ENCODE results near the gene MFN1.

MFN1 gene

GRCh38 chr3:179428876-179429548 is 81.5 kb downstream of the MFN1 start:
- TF ChIP-seq, protein P1, sequence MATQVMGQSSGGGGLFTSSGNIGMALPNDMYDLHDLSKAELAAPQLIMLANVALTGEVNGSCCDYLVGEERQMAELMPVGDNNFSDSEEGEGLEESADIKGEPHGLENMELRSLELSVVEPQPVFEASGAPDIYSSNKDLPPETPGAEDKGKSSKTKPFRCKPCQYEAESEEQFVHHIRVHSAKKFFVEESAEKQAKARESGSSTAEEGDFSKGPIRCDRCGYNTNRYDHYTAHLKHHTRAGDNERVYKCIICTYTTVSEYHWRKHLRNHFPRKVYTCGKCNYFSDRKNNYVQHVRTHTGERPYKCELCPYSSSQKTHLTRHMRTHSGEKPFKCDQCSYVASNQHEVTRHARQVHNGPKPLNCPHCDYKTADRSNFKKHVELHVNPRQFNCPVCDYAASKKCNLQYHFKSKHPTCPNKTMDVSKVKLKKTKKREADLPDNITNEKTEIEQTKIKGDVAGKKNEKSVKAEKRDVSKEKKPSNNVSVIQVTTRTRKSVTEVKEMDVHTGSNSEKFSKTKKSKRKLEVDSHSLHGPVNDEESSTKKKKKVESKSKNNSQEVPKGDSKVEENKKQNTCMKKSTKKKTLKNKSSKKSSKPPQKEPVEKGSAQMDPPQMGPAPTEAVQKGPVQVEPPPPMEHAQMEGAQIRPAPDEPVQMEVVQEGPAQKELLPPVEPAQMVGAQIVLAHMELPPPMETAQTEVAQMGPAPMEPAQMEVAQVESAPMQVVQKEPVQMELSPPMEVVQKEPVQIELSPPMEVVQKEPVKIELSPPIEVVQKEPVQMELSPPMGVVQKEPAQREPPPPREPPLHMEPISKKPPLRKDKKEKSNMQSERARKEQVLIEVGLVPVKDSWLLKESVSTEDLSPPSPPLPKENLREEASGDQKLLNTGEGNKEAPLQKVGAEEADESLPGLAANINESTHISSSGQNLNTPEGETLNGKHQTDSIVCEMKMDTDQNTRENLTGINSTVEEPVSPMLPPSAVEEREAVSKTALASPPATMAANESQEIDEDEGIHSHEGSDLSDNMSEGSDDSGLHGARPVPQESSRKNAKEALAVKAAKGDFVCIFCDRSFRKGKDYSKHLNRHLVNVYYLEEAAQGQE (IDR thresholded peaks at IDR 0.05; ENCODE audit: insufficient read depth in 1 of 2, low read depth in 2 of 2, low read length in 2 of 2) = no peak
- no peak for TF ChIP-seq FOXP2 (optimal IDR thresholded peaks at IDR 0.05; ENCODE audit: borderline replicate concordance, extremely low read depth, extremely low read length, insufficient read depth)
- no peak for TF ChIP-seq SIN3A (IDR thresholded peaks at IDR 0.05; ENCODE audit: borderline replicate concordance, insufficient read depth, low read length)
- no peak for TF ChIP-seq POLR2AphosphoS5 (IDR thresholded peaks at IDR 0.05; ENCODE audit: low read depth, low read length)
- TF ChIP-seq TAF1 (IDR thresholded peaks at IDR 0.05; ENCODE audit: borderline replicate concordance, insufficient read depth, low read length) = no peak

GRCh38 chr3:179430277-179430870 is 82.9 kb downstream of the MFN1 start:
- TF ChIP-seq FOXP2 (optimal IDR thresholded peaks at IDR 0.05; ENCODE audit: borderline replicate concordance, extremely low read depth, extremely low read length, insufficient read depth) = no peak

- no peak for TF ChIP-seq TAF1 (IDR thresholded peaks at IDR 0.05; ENCODE audit: borderline replicate concordance, insufficient read depth, low read length)
- no peak for TF ChIP-seq POLR2AphosphoS5 (IDR thresholded peaks at IDR 0.05; ENCODE audit: low read depth, low read length)
- TF ChIP-seq, protein P1 (IDR thresholded peaks at IDR 0.05; ENCODE audit: insufficient read depth in 1 of 2, low read depth in 2 of 2, low read length in 2 of 2) = no peak
- TF ChIP-seq SIN3A (IDR thresholded peaks at IDR 0.05; ENCODE audit: borderline replicate concordance, insufficient read depth, low read length) = no peak
- no peak for TF ChIP-seq FOXP2 (optimal IDR thresholded peaks at IDR 0.05; ENCODE audit: borderline replicate concordance, extremely low read depth, extremely low read length, insufficient read depth)
Observed at GRCh38 chr3:179432021-179432420, 84.5 kb downstream of the MFN1 start.

DNA sequence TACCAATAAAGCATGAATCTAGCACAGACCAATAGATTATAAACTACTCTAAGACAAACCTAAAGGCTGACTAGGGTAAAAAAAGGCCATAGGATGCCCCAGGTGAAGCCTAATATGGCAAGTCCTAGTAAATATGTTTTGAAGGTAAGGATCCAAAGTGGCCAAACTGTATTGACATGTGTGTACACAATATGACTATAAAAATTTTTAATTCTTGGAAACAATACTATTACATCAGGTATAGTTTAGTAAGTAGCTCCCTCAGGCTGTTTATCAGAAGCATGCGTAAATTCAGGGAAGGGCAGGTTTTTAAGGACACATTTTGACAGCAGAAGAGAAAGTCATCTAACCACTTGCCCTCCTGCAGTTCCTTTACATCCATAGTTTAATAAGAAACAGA is 84.9 kb downstream of the MFN1 start:
- TF ChIP-seq TAF1 (IDR thresholded peaks at IDR 0.05; ENCODE audit: borderline replicate concordance, insufficient read depth, low read length) (no peak), FOXP2 (optimal IDR thresholded peaks at IDR 0.05; ENCODE audit: borderline replicate concordance, extremely low read depth, extremely low read length, insufficient read depth) (no peak), POLR2AphosphoS5 (IDR thresholded peaks at IDR 0.05; ENCODE audit: low read depth, low read length) (no peak), SIN3A (IDR thresholded peaks at IDR 0.05; ENCODE audit: borderline replicate concordance, insufficient read depth, low read length) (no peak)
- TF ChIP-seq, protein P1 (IDR thresholded peaks at IDR 0.05; ENCODE audit: insufficient read depth in 1 of 2, low read depth in 2 of 2, low read length in 2 of 2) = no peak

DNA sequence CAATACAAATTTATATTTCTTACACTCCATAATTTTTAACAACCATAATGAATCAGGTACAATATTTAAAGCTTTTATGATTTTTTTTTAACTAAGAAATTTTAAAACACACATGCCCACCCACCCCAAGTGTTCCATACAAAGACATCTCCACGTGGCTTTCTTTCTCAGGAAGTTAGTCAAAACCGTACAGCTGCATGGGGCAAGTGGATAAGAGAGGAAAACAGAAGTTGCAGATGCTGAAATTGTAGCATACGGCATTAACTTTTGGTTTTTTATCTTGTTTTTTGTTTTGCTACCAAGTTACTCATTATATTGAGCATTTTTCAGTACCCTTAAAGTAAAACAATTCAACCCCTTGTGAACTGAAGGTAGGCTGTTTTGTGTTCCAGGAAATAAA is 89.0 kb downstream of the MFN1 start:
- TF ChIP-seq TAF1 (IDR thresholded peaks at IDR 0.05; ENCODE audit: borderline replicate concordance, insufficient read depth, low read length) = no peak

- TF ChIP-seq SIN3A (IDR thresholded peaks at IDR 0.05; ENCODE audit: borderline replicate concordance, insufficient read depth, low read length) (no peak), POLR2AphosphoS5 (IDR thresholded peaks at IDR 0.05; ENCODE audit: low read depth, low read length) (no peak), TAF1 (IDR thresholded peaks at IDR 0.05; ENCODE audit: borderline replicate concordance, insufficient read depth, low read length) (no peak), FOXP2 (optimal IDR thresholded peaks at IDR 0.05; ENCODE audit: borderline replicate concordance, extremely low read depth, extremely low read length, insufficient read depth) (no peak)
- TF ChIP-seq, protein P1 (IDR thresholded peaks at IDR 0.05; ENCODE audit: insufficient read depth in 1 of 2, low read depth in 2 of 2, low read length in 2 of 2) = no peak
Observed at GRCh38 chr3:179438841-179439240, 91.3 kb downstream of the MFN1 start.

All from PFSK-1 (cell line).